IMR-90 (cell line): ENCODE data around the gene PDGFC. TPM values are rescaled to one million over a fixed set of nuclear protein-coding genes. Genes with fewer than 3 reads are reported as not detected.
A peak's percentile ranks its signal among the peaks of the same experiment; 100 is the strongest.

Source experiments
- ATAC-seq: fragments of 200-7000 bp; cut with Tn5 transposase; 2 replicates; pipeline ENCODE4 v1.9.1; 2020; ENCODE audit warnings: low read depth, mild to moderate bottlenecking, moderate library complexity
- BruUV-seq: library from RNA; stranded (reverse); fragments of 400-500 nt; replicated peaks from 2 replicates; lab custom pipeline; 2021; lab: Mats Ljungman, UMichigan
- CTCF ChIA-PET: fragments of 300-600 bp; formaldehyde crosslinking; extraction: SDS; loops from one replicate; lab custom pipeline; 2021; ENCODE audit warnings: antibody characterized with exemption; lab: Yijun Ruan, JAX
- POLR2A ChIA-PET: fragments of 300-600 bp; sonication (Branson Sonifier 250); formaldehyde crosslinking; loops from one replicate; lab custom pipeline; 2022; ENCODE audit warnings: antibody characterized with exemption; ENCODE audit not compliant: unreplicated experiment; lab: Charles Lee
- DNase-seq: peaks from one replicate; pipeline ENCODE4 v3.0.0; 2013
- H2AFZ ChIP-seq: replicated peaks from 2 replicates; pipeline ENCODE3; 2013; ENCODE audit warnings: low read length, mild to moderate bottlenecking; ENCODE audit not compliant: poor library complexity
- H2AK5ac ChIP-seq: 2 replicates; pipeline ENCODE4 v1.6.1; 2013; ENCODE audit warnings: low read depth, low read length, inconsistent platforms
- H2AK9ac ChIP-seq: replicated peaks from 2 replicates; pipeline ENCODE3; 2013; ENCODE audit warnings: mild to moderate bottlenecking, low read depth, low read length, moderate library complexity; ENCODE audit not compliant: poor library complexity
- H2BK120ac ChIP-seq: 2 replicates; pipeline ENCODE4 v1.6.1; 2013; ENCODE audit warnings: low read depth, low read length, inconsistent platforms
- H2BK15ac ChIP-seq: 3 replicates; pipeline ENCODE4 v1.6.1; 2013; ENCODE audit warnings: low read depth, low read length, inconsistent platforms
- H2BK20ac ChIP-seq: 2 replicates; pipeline ENCODE4 v1.6.1; 2013; ENCODE audit warnings: low read depth, mild to moderate bottlenecking, inconsistent platforms, low read length, moderate library complexity
- H2BK5ac ChIP-seq: 2 replicates; pipeline ENCODE4 v1.6.1; 2013; ENCODE audit warnings: mild to moderate bottlenecking, low read depth, low read length, inconsistent platforms; ENCODE audit not compliant: poor library complexity, severe bottlenecking
- H3K14ac ChIP-seq: replicated peaks from 2 replicates; pipeline ENCODE4 v1.6.1; 2013; ENCODE audit warnings: low read depth, low read length, inconsistent platforms
- H3K18ac ChIP-seq: 2 replicates; pipeline ENCODE4 v1.6.1; 2013; ENCODE audit warnings: low read depth, low read length, control low read depth
- H3K23ac ChIP-seq: 2 replicates; pipeline ENCODE4 v1.6.1; 2013; ENCODE audit warnings: low read depth, low read length, inconsistent platforms
- H3K27ac ChIP-seq: 2 replicates; pipeline ENCODE4 v1.5.1; 2013; ENCODE audit warnings: mild to moderate bottlenecking, control low read depth, low read length; ENCODE audit not compliant: insufficient read depth
- H3K27me3 ChIP-seq: 2 replicates; pipeline ENCODE4 v1.6.1; 2013; ENCODE audit warnings: low read length; ENCODE audit not compliant: control insufficient read depth, insufficient read depth
- H3K36me3 ChIP-seq: 2 replicates; pipeline ENCODE4 v1.6.1; 2013; ENCODE audit warnings: low read length, mixed read lengths; ENCODE audit not compliant: control insufficient read depth, insufficient read depth
- H3K4ac ChIP-seq: 2 replicates; pipeline ENCODE4 v1.6.1; 2013; ENCODE audit warnings: low read depth, low read length, inconsistent platforms
- H3K4me1 ChIP-seq: 2 replicates; pipeline ENCODE4 v1.6.1; 2013; ENCODE audit warnings: low read length, mixed read lengths; ENCODE audit not compliant: control insufficient read depth, insufficient read depth
- H3K4me2 ChIP-seq: 2 replicates; pipeline ENCODE4 v1.6.1; 2013; ENCODE audit warnings: low read depth, mild to moderate bottlenecking, control low read depth, low read length, moderate library complexity
- H3K4me3 ChIP-seq: 2 replicates; pipeline ENCODE4 v1.5.1; 2013; ENCODE audit warnings: low read depth, mild to moderate bottlenecking, control low read depth, low read length, moderate library complexity; ENCODE audit not compliant: insufficient read depth
- H3K56ac ChIP-seq: 2 replicates; pipeline ENCODE4 v1.6.1; 2013; ENCODE audit warnings: low read length, inconsistent platforms; ENCODE audit not compliant: insufficient read depth; ENCODE audit errors: extremely low read depth
- H3K79me1 ChIP-seq, 2 experiments: 2 replicates each; pipeline ENCODE4 v1.6.1; 2013; ENCODE audit warnings: low read length in 2 of 2, inconsistent platforms in 1 of 2, low read depth in 1 of 2
- H3K9ac ChIP-seq: 2 replicates; pipeline ENCODE4 v1.6.1; 2013; ENCODE audit warnings: low read depth, low read length, control low read depth
- H3K9me1 ChIP-seq: 2 replicates; pipeline ENCODE4 v1.6.1; 2013; ENCODE audit warnings: low read length, inconsistent platforms; ENCODE audit not compliant: insufficient read depth
- H3K9me3 ChIP-seq: 2 replicates; pipeline ENCODE4 v1.6.1; 2013; ENCODE audit warnings: low read length; ENCODE audit not compliant: control insufficient read depth, insufficient read depth
- H4K20me1 ChIP-seq: 2 replicates; pipeline ENCODE4 v1.6.1; 2013; ENCODE audit warnings: low read length, inconsistent platforms; ENCODE audit not compliant: insufficient read depth
- H4K5ac ChIP-seq: 2 replicates; pipeline ENCODE4 v1.6.1; 2013; ENCODE audit warnings: mild to moderate bottlenecking, low read depth, low read length, control low read depth
- H4K8ac ChIP-seq, 2 experiments: 2 replicates each; pipeline ENCODE4 v1.6.1; 2013; ENCODE audit warnings: low read depth in 2 of 2, low read length in 2 of 2, control low read depth in 1 of 2, inconsistent platforms in 1 of 2
- H4K91ac ChIP-seq: 2 replicates; pipeline ENCODE4 v1.6.1; 2013; ENCODE audit warnings: low read depth, low read length, inconsistent platforms; ENCODE audit not compliant: insufficient read depth
- BHLHE40 ChIP-seq: fragments of 150-350 bp; IDR thresholded peaks from 2 replicates; pipeline ENCODE4 v1.6.1; 2016; ENCODE audit warnings: mild to moderate bottlenecking, low read depth, low read length
- CEBPB ChIP-seq: IDR thresholded peaks from 2 replicates; pipeline ENCODE4 v1.6.1; 2012; ENCODE audit warnings: low read depth, low read length, improper control_type of control experiment
- CHD1 ChIP-seq: IDR thresholded peaks from 2 replicates; pipeline ENCODE4 v1.6.1; 2012; ENCODE audit warnings: low read depth, low read length, improper control_type of control experiment
- CTCF ChIP-seq: conservative IDR thresholded peaks from 2 replicates; pipeline ENCODE4 v1.5.1; 2012; ENCODE audit warnings: mild to moderate bottlenecking, low read depth, low read length, improper control_type of control experiment
- ELK1 ChIP-seq: fragments of 150-350 bp; IDR thresholded peaks from 2 replicates; pipeline ENCODE4 v1.6.1; 2016; ENCODE audit warnings: low read depth, mild to moderate bottlenecking, low read length, moderate library complexity, borderline replicate concordance
- FOS ChIP-seq: fragments of 150-350 bp; IDR thresholded peaks from 2 replicates; pipeline ENCODE4 v1.6.1; 2016; ENCODE audit warnings: low read depth, low read length
- MAFK ChIP-seq: IDR thresholded peaks from 2 replicates; pipeline ENCODE4 v1.6.1; 2012; ENCODE audit warnings: low read depth, low read length, improper control_type of control experiment
- MAZ ChIP-seq: IDR thresholded peaks from 2 replicates; pipeline ENCODE4 v1.6.1; 2012; ENCODE audit warnings: low read depth, mild to moderate bottlenecking, low read length, improper control_type of control experiment, moderate library complexity, borderline replicate concordance
- MXI1 ChIP-seq: IDR thresholded peaks from 2 replicates; pipeline ENCODE4 v1.6.1; 2012; ENCODE audit warnings: low read depth, mild to moderate bottlenecking, low read length, moderate library complexity, borderline replicate concordance
- NFE2L2 ChIP-seq: fragments of 150-350 bp; IDR thresholded peaks from 2 replicates; pipeline ENCODE4 v1.6.1; 2016; ENCODE audit warnings: low read depth, mild to moderate bottlenecking, low read length
- POLR2A ChIP-seq: IDR thresholded peaks from 2 replicates; pipeline ENCODE4 v1.6.1; 2012; ENCODE audit warnings: mild to moderate bottlenecking, low read depth, low read length
- RAD21 ChIP-seq: IDR thresholded peaks from 2 replicates; pipeline ENCODE4 v1.6.1; 2012; ENCODE audit warnings: low read length, improper control_type of control experiment
- RCOR1 ChIP-seq: IDR thresholded peaks from 2 replicates; pipeline ENCODE4 v1.6.1; 2012; ENCODE audit warnings: mild to moderate bottlenecking, low read length, improper control_type of control experiment; ENCODE audit not compliant: insufficient replicate concordance
- RFX5 ChIP-seq: IDR thresholded peaks from 2 replicates; pipeline ENCODE4 v1.8.0; 2012; ENCODE audit warnings: low read depth, mild to moderate bottlenecking, low read length, moderate library complexity
- SMC3 ChIP-seq: fragments of 150-350 bp; IDR thresholded peaks from 2 replicates; pipeline ENCODE4 v1.6.1; 2016; ENCODE audit warnings: low read depth, mild to moderate bottlenecking, antibody characterized with exemption, low read length, moderate library complexity
- USF2 ChIP-seq: fragments of 150-350 bp; IDR thresholded peaks from 2 replicates; pipeline ENCODE4 v1.6.1; 2017; ENCODE audit warnings: mild to moderate bottlenecking, antibody characterized with exemption, low read length, low read depth
- WGBS, 2 experiments: methylation state at CpG; one replicate each; pipeline versions ENCODE4 v1.1.5 to v1.1.7; 2013; ENCODE audit warnings: missing lambda C conversion rate in 2 of 2; ENCODE audit not compliant: insufficient read length in 1 of 2; ENCODE audit errors: extremely low coverage in 2 of 2; 5-methylcytosine and 5-hydroxymethylcytosine counted together
- dilution Hi-C: fragments of 300-500 bp; cut with HindIII; formaldehyde crosslinking; loops from one replicate; pipeline ENCODE4 v1.14.3; 2018; ENCODE audit warnings: low sequenced_read_pairs; ENCODE audit not compliant: unreplicated experiment
- in situ Hi-C: fragments of 300-500 bp; cut with MboI; formaldehyde crosslinking; loops from 3 replicates; pipeline ENCODE4 v1.14.3; 2019; ENCODE audit warnings: low sequenced_read_pairs, inconsistent platforms, mixed read lengths
- intact Hi-C: fragments of 100-400 bp; cut with micrococcal nuclease; formaldehyde crosslinking; loops from 2 replicates; pipeline ENCODE4 v1.10.0; 2022
- polyA plus RNA-seq, 3 experiments: library from polyadenylated mRNA; depleted of rRNA; stranded (reverse); fragments of >200 nt; gene quantifications; 2 replicates each; pipeline ENCODE4 v1.2.3, GENCODE V29; 2012; ENCODE audit warnings: low replicate concordance in 1 of 3
- total RNA-seq: library from RNA; depleted of rRNA; stranded (reverse); fragments of >200 nt; gene quantifications from 2 replicates; pipeline ENCODE4 v1.2.3, GENCODE V29; 2012

The PDGFC gene
- total and polyA plus RNA-seq, 2 of the 4 experiments (the other 2 are of a cell fraction): 19.8 to 90.7 TPM

GRCh38 chr4:156778606-156779005 is 193.0 kb downstream of the PDGFC start:
- H3K56ac ChIP-seq: no peak overlapping the region
- H3K4me2 ChIP-seq: no peak overlapping the region; the same call in 1 of the 2 replicates
- no peak overlapping the region for H4K91ac ChIP-seq
- peak overlapping the region; percentile 87 for H3K18ac ChIP-seq
- ATAC-seq: peak; percentile 31
- H2BK120ac ChIP-seq: peak overlapping the region; percentile 94
- no peaks in the 10 kb centered on the region for H3K9me3 ChIP-seq
- H2AK5ac ChIP-seq: no peak overlapping the region
- H3K79me1 ChIP-seq: peaks cover 16 to 32% of the 10 kb centered on the region in 2 experiments
- peak overlapping the region; percentile 95 for H2BK5ac ChIP-seq
- H3K36me3 ChIP-seq: no peaks in the 10 kb centered on the region
- POLR2A ChIA-PET: no interaction called here
- H3K4me1 ChIP-seq: peaks cover 19% of the 10 kb centered on the region
- TF ChIP-seq BHLHE40 (no peak), CHD1 (no peak), MAZ (no peak), NFE2L2 (no peak), CEBPB (peak; percentile 98), RCOR1 (no peak), MXI1 (no peak), SMC3 (no peak), FOS (0 out of 2 replicates have a peak, but pooled peaks have one; percentile 11), USF2 (no peak), RFX5 (no peak), ELK1 (no peak), RAD21 (no peak), CTCF (no peak), POLR2A (no peak), MAFK (0 out of 2 replicates have a peak, but pooled peaks have one; percentile 6)
- H3K23ac ChIP-seq: no peak overlapping the region
- H3K9ac ChIP-seq: no peak overlapping the region
- intact Hi-C loops: loop anchor here (2.0 to 10.0 kb wide), 4 partner anchors 169 to 614 kb away; no protein-coding TSS in a partner anchor
- H3K4me3 ChIP-seq: no peak overlapping the region
- no peak overlapping the region for H4K5ac ChIP-seq
- no peak overlapping the region for H2AFZ ChIP-seq
- H3K14ac ChIP-seq: no peak overlapping the region
- peak; percentile 91 for DNase-seq
- peak overlapping the region in 1 of 2 experiments; percentile 86; a peak in 1 of 4 replicates for H4K8ac ChIP-seq
- H3K4ac ChIP-seq: peak overlapping the region; percentile 95; the same call in 1 of the 2 replicates
- H2BK15ac ChIP-seq: no peak overlapping the region
- H3K9me1 ChIP-seq: peaks cover 3% of the 10 kb centered on the region; the same call in 1 of the 2 replicates
- no TSS peak for BruUV-seq
- no peak overlapping the region for H2AK9ac ChIP-seq
- H3K27ac ChIP-seq: peak overlapping the region; percentile 78; the same call in 1 of the 2 replicates
- in situ Hi-C loops: loop anchor here (10.0 kb wide), 1 partner anchor 186 kb away; no protein-coding TSS in a partner anchor
- CTCF ChIA-PET: no interaction called here
- H4K20me1 ChIP-seq: no peaks in the 10 kb centered on the region
- dilution Hi-C loops: no loop called here
- WGBS, 2 experiments: no CpG with 5 or more reads among the region's 1 CpG
- H2BK20ac ChIP-seq: peak overlapping the region; percentile 88; the same call in 1 of the 2 replicates
- H3K27me3 ChIP-seq: no peaks in the 10 kb centered on the region
